GM20000 (cell line): ENCODE data around the gene HTR3E.
A peak's percentile ranks its signal among the peaks of the same experiment; 100 is the strongest.

Source experiments
- DNase-seq: peaks from one replicate; pipeline ENCODE4 v3.0.0; 2012; ENCODE audit warnings: low spot score
- CTCF ChIP-seq: IDR thresholded peaks from 2 replicates; pipeline ENCODE4 v1.5.1; 2012; ENCODE audit warnings: mild to moderate bottlenecking, control low read depth; ENCODE audit errors: extremely low read depth, missing control alignments

HTR3E gene

GRCh38 chr3:184135149-184135910 lies 38.5 kb downstream of the HTR3E start, which contains the start of gene EIF2B5:
Gene EIF2B5 (plus strand): TSS chr3:184135358. CDS start chr3:184135386, 28 bp downstream.
- no peak for TF ChIP-seq CTCF
- peak; percentile 88 for DNase-seq

GRCh38 chr3:184135911-184136260 lies 39.0 kb downstream of the HTR3E start:
- TF ChIP-seq CTCF, result no peak
- no peak for DNase-seq

- no peak for DNase-seq
- no peak for TF ChIP-seq CTCF
These were observed 43.6 kb downstream of the HTR3E start for GRCh38 chr3:184140436-184140835.

GRCh38 chr3:184142199-184142598 lies 45.3 kb downstream of the HTR3E start:
- DNase-seq, result no peak
- TF ChIP-seq CTCF, result no peak

- no peak for DNase-seq
- no peak for TF ChIP-seq CTCF
These were observed 46.5 kb downstream of the HTR3E start for GRCh38 chr3:184143327-184143726.

GRCh38 chr3:184144505-184144904 lies 47.6 kb downstream of the HTR3E start:
- TF ChIP-seq CTCF, result no peak
- DNase-seq, result no peak

GRCh38 chr3:184145111-184145524 lies 48.3 kb downstream of the HTR3E start:
- no peak for TF ChIP-seq CTCF
- no peak for DNase-seq
